Testis (tissue), 2 donors: ENCODE data around the gene BLCAP.
"Not testable (repeated sequence)": the region's sequence is repeated elsewhere in the genome, so short reads cannot be mapped to it uniquely, and the experiment has no call there.

Source experiments
- CTCF ChIP-seq, 3 experiments: fragments of 450-650 bp in 2 of 3; fragments of 200-600 bp in 1 of 3; sonication (generic) in 1 of 3; IDR thresholded peaks; one replicate each; pipeline ENCODE4 v1.5.1; 2016 to 2019; ENCODE audit warnings: antibody characterized with exemption in 3 of 3, mild to moderate bottlenecking in 2 of 3, moderate library complexity in 1 of 3
- POLR2A ChIP-seq: fragments of 450-650 bp; IDR thresholded peaks from one replicate; pipeline ENCODE4 v1.6.1; 2017; ENCODE audit warnings: antibody characterized with exemption, mild to moderate bottlenecking, moderate library complexity

- not testable (repeated sequence) for TF ChIP-seq POLR2A; CTCF (IDR thresholded peaks at IDR 0.05)
These were observed 41.5 kb downstream of the BLCAP start for GRCh38 chr20:37486209-37486608.
